ENCODE data around the gene TPBGL.

TPBGL gene

GRCh38 chr11:75233754-75234172, 6.8 kb upstream of the TPBGL start:
- no peak for TF ChIP-seq ZNF274 (IDR thresholded peaks at IDR 0.05; ENCODE audit: low read depth, low read length)

GRCh38 chr11:75236062-75236461, 4.5 kb upstream of the TPBGL start:
- TF ChIP-seq ZNF274 (IDR thresholded peaks at IDR 0.05; ENCODE audit: low read depth, low read length), result no peak

More at GRCh38 chr11:75233754-75234172, 6.8 kb upstream of the TPBGL start:
- no peak overlapping the region for H3K4me3 ChIP-seq (ENCODE audit: low read length)

GRCh38 chr11:75237050-75237449, 3.5 kb upstream of the TPBGL start:
- TF ChIP-seq ZNF274 (IDR thresholded peaks at IDR 0.05; ENCODE audit: low read depth, low read length), result no peak
- H3K4me3 ChIP-seq (ENCODE audit: low read length), result no peak overlapping the region

More at GRCh38 chr11:75236062-75236461, 4.5 kb upstream of the TPBGL start:
- no peak overlapping the region for H3K4me3 ChIP-seq (ENCODE audit: low read length)

GRCh38 chr11:75238595-75239440, 1.8 kb upstream of the TPBGL start:
- H3K4me3 ChIP-seq (ENCODE audit: low read length), result no peak overlapping the region
- no peak for TF ChIP-seq ZNF274 (IDR thresholded peaks at IDR 0.05; ENCODE audit: low read depth, low read length)

GRCh38 chr11:75239531-75240290, 863 bp upstream of the TPBGL start:
- H3K4me3 ChIP-seq (ENCODE audit: low read length), result no peak overlapping the region
- TF ChIP-seq ZNF274 (IDR thresholded peaks at IDR 0.05; ENCODE audit: low read depth, low read length), result no peak

GRCh38 chr11:75241036-75241905, 697 bp downstream of the TPBGL start:
- no peak for TF ChIP-seq ZNF274 (IDR thresholded peaks at IDR 0.05; ENCODE audit: low read depth, low read length)
- H3K4me3 ChIP-seq (ENCODE audit: low read length), result peak overlapping the region; percentile 57; the same call in 1 of the 2 replicates

GRCh38 chr11:75241906-75242644, 1.5 kb downstream of the TPBGL start:
- TF ChIP-seq ZNF274 (IDR thresholded peaks at IDR 0.05; ENCODE audit: low read depth, low read length), result no peak
- H3K4me3 ChIP-seq (ENCODE audit: low read length), result peak overlapping the region; percentile 57; the same call in 1 of the 2 replicates

- no peak for TF ChIP-seq ZNF274 (IDR thresholded peaks at IDR 0.05; ENCODE audit: low read depth, low read length)
- H3K4me3 ChIP-seq (ENCODE audit: low read length), result no peak overlapping the region
These were observed 2.4 kb downstream of the TPBGL start for GRCh38 chr11:75242722-75243600.

- TF ChIP-seq ZNF274 (IDR thresholded peaks at IDR 0.05; ENCODE audit: low read depth, low read length), result no peak
- H3K4me3 ChIP-seq (ENCODE audit: low read length), result no peak overlapping the region
These were observed 3.7 kb downstream of the TPBGL start for GRCh38 chr11:75244052-75244814.

- no peak overlapping the region for H3K4me3 ChIP-seq (ENCODE audit: low read length)
- no peak for TF ChIP-seq ZNF274 (IDR thresholded peaks at IDR 0.05; ENCODE audit: low read depth, low read length)
These were observed 4.9 kb downstream of the TPBGL start for GRCh38 chr11:75245356-75246005.

- H3K4me3 ChIP-seq (ENCODE audit: low read length), result no peak overlapping the region
- no peak for TF ChIP-seq ZNF274 (IDR thresholded peaks at IDR 0.05; ENCODE audit: low read depth, low read length)
These were observed 5.6 kb downstream of the TPBGL start for GRCh38 chr11:75246006-75246670.

All from GM08714 (cell line).